ENCODE measurements around the gene ABLIM1.

DNA sequence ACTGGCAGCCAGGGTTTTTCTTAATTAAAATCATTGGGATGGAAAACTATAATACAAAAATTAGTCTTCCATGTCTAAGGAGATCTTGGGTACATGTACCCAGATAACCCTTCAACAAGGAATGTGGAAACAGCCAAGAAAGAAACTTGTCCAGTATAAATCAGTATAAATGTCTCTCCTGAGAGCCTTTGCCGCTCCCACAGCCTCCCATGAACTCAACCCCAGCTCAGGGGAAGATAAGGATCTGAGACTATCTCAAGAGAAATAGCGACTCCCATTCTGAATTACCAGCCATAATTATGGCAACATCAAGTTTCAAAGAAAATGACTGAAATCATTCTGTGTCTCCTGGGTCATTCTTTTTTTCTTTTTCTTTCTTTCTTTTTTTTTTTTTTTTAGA lies 221.1 kb downstream of the ABLIM1 start:
- TF ChIP-seq NFYB (CRISPR knock-in tag; conservative IDR thresholded peaks at IDR 0.05; ENCODE audit: low read depth) (no peak), CTCF (IDR thresholded peaks at IDR 0.05) (no peak), JUN (CRISPR knock-in tag; IDR thresholded peaks at IDR 0.05) (no peak), E2F4 (CRISPR knock-in tag; IDR thresholded peaks at IDR 0.05; ENCODE audit: borderline replicate concordance, low read depth) (no peak)
